K562 (cell line): ENCODE results near the gene LEMD1. TPM values are rescaled to one million over a fixed set of nuclear protein-coding genes. Genes with fewer than 3 reads are reported as not detected.

Source experiments
- ADNP ChIP-seq: fragments of 200-800 bp; sonication (Bioruptor generic); IDR thresholded peaks from 2 replicates; pipeline ENCODE4 v1.6.1; 2016; ENCODE audit warnings: missing genetic modification characterization, missing compliant biosample characterization
- DPF2 ChIP-seq: fragments of 450-650 bp; IDR thresholded peaks from 2 replicates; pipeline ENCODE4 v1.6.1; 2016
- E2F1 ChIP-seq: sonication (generic); formaldehyde crosslinking; IDR thresholded peaks from 2 replicates; pipeline ENCODE4 v1.8.1; 2023; ENCODE audit warnings: mild to moderate bottlenecking, missing genetic modification reagents, moderate library complexity
- E2F8 ChIP-seq: fragments of 450-650 bp; IDR thresholded peaks from 2 replicates; pipeline ENCODE4 v1.7.1; 2018; ENCODE audit warnings: mild to moderate bottlenecking, low read depth; ENCODE audit not compliant: partially characterized antibody
- GTF2F1 ChIP-seq: IDR thresholded peaks from 2 replicates; pipeline ENCODE4 v1.6.1; 2011; ENCODE audit warnings: low read depth, low read length, improper control_type of control experiment
- HDAC1 ChIP-seq, 2 experiments: fragments of 450-650 bp; IDR thresholded peaks; 2 replicates each; pipeline ENCODE4 v1.6.1; 2016 to 2017; ENCODE audit warnings: inconsistent platforms in 1 of 2, mild to moderate bottlenecking in 1 of 2, moderate library complexity in 1 of 2
- HLTF ChIP-seq: fragments of 450-650 bp; IDR thresholded peaks from 2 replicates; pipeline ENCODE4 v1.6.1; 2016
- MAZ ChIP-seq, 2 experiments: fragments of 450-650 bp in 1 of 2; sonication (generic) in 1 of 2; formaldehyde crosslinking; IDR thresholded peaks in 1 of 2; conservative IDR thresholded peaks in 1 of 2; 2 replicates each; pipeline versions ENCODE4 v1.4.0 to v1.5.0; 2020; ENCODE audit warnings: mild to moderate bottlenecking in 1 of 2, missing genetic modification reagents in 1 of 2
- MEIS2 ChIP-seq: fragments of 450-650 bp; IDR thresholded peaks from 2 replicates; pipeline ENCODE4 v1.6.1; 2014; ENCODE audit warnings: mild to moderate bottlenecking; ENCODE audit not compliant: partially characterized antibody
- MTA1 ChIP-seq: fragments of 450-650 bp; IDR thresholded peaks from 2 replicates; pipeline ENCODE4 v1.6.1; 2017; ENCODE audit warnings: borderline replicate concordance
- NFATC3 ChIP-seq: fragments of 450-650 bp; IDR thresholded peaks from 2 replicates; pipeline ENCODE4 v1.6.1; 2017; ENCODE audit warnings: mild to moderate bottlenecking
- NKRF ChIP-seq: fragments of 450-650 bp; IDR thresholded peaks from 2 replicates; pipeline ENCODE4 v1.6.1; 2016; ENCODE audit warnings: borderline replicate concordance
- RB1 ChIP-seq: fragments of 450-650 bp; IDR thresholded peaks from 2 replicates; pipeline ENCODE4 v1.6.1; 2017; ENCODE audit warnings: low read depth, mild to moderate bottlenecking
- SMARCC2 ChIP-seq: fragments of 450-650 bp; IDR thresholded peaks from 2 replicates; pipeline ENCODE4 v1.6.1; 2017; ENCODE audit warnings: antibody characterized with exemption, moderate library complexity, mild to moderate bottlenecking, low read depth
- SMC3 ChIP-seq: conservative IDR thresholded peaks from 2 replicates; pipeline ENCODE4 v1.6.1; 2011; ENCODE audit warnings: low read depth, low read length, improper control_type of control experiment; ENCODE audit not compliant: insufficient read depth
- STAG1 ChIP-seq: sonication (generic); formaldehyde crosslinking; IDR thresholded peaks from 2 replicates; pipeline ENCODE4 v1.5.0; 2020; ENCODE audit warnings: missing genetic modification reagents, borderline replicate concordance
- TEAD1 ChIP-seq, 2 experiments: fragments of 450-650 bp in 1 of 2; sonication (generic) in 1 of 2; formaldehyde crosslinking; IDR thresholded peaks; 2 replicates each; pipeline versions ENCODE4 v1.4.0 to v1.8.0; 2020 to 2022; ENCODE audit warnings: mild to moderate bottlenecking in 2 of 2, missing genetic modification reagents in 1 of 2
- XRCC5 ChIP-seq: fragments of 200-400 bp; formaldehyde crosslinking; IDR thresholded peaks from 2 replicates; pipeline ENCODE4 v1.6.1; 2017; ENCODE audit warnings: low read depth, mild to moderate bottlenecking, low read length
- YBX1 ChIP-seq: fragments of 450-650 bp; IDR thresholded peaks from 2 replicates; pipeline ENCODE4 v1.7.1; 2016; ENCODE audit warnings: mild to moderate bottlenecking
- ZBTB7A ChIP-seq: IDR thresholded peaks from 2 replicates; pipeline ENCODE4 v1.6.1; 2011; ENCODE audit warnings: low read depth, mild to moderate bottlenecking, low read length, moderate library complexity, borderline replicate concordance; ENCODE audit not compliant: control insufficient read depth
- ZNF695 ChIP-seq: fragments of 450-650 bp; formaldehyde crosslinking; IDR thresholded peaks from 2 replicates; pipeline ENCODE4 v1.4.0; 2020; ENCODE audit warnings: mild to moderate bottlenecking, moderate library complexity
- ZNF830 ChIP-seq: fragments of 250-450 bp; sonication (Bioruptor Pico); IDR thresholded peaks from 2 replicates; pipeline ENCODE4 v1.5.0; 2021; ENCODE audit warnings: mild to moderate bottlenecking
- polyA plus RNA-seq, 8 experiments: library from polyadenylated mRNA; depleted of rRNA in 4 of 8; stranded (reverse) in 5 of 8; unstranded in 3 of 8; fragments of >200 nt; fragmentation: Nextera tagmentation in 2 of 8; fragmentation: Illumina TruSeq in 1 of 8; extraction: Ambion mirVana in 2 of 8; extraction: Trizol in 1 of 8; gene quantifications; 2 replicates each; pipeline versions ENCODE4 v1.2.1 to v1.2.3, GENCODE V29; 2011 to 2014; ENCODE audit warnings: inconsistent platforms in 1 of 8, missing spikeins in 1 of 8
- total RNA-seq, 7 experiments: library from RNA; depleted of rRNA in 6 of 7; stranded (reverse); fragments of >200 nt in 6 of 7; fragmentation: Illumina TruSeq in 2 of 7; extraction: Trizol in 2 of 7; gene quantifications; 2 replicates each; pipeline versions ENCODE4 v1.2.1 to v1.2.3, GENCODE V29; 2011 to 2021; ENCODE audit warnings: low replicate concordance in 1 of 7

The LEMD1 gene
- total and polyA plus RNA-seq, 9 of the 15 experiments (the other 6 are each of a cell fraction or from before 2014, with no cell fraction given), result 0.11 to 2.4 (median 0.57) TPM; not detected in 1

GRCh38 chr1:205430696-205431305 is 8.9 kb upstream of the LEMD1 start (continued):
- TF ChIP-seq ZBTB7A, result peak; percentile 81
- TF ChIP-seq MEIS2, result peak; percentile 42
- TF ChIP-seq XRCC5, result peak; percentile 92
- TF ChIP-seq NFATC3, result peak; percentile 96
- 0 out of 2 replicates have a peak, but pooled peaks have one; percentile 0 for TF ChIP-seq STAG1
- no peak for TF ChIP-seq ZNF830 (CRISPR knock-in tag)
- peak; percentile 78; the same call in 1 of the 2 replicates for TF ChIP-seq RB1
- TF ChIP-seq ZNF695, result no peak
- TF ChIP-seq MAZ (CRISPR knock-in tag; conservative IDR thresholded peaks at IDR 0.05 in 1 of 2, IDR thresholded peaks at IDR 0.05 in 1 of 2), result peak; percentile 80 to 93; a peak in 3 of 4 replicates
- 0 out of 2 replicates have a peak, but pooled peaks have one; percentile 52 for TF ChIP-seq DPF2
- 0 out of 2 replicates have a peak, but pooled peaks have one; percentile 31 for TF ChIP-seq E2F1
- TF ChIP-seq GTF2F1, result no peak
- TF ChIP-seq YBX1, result no peak
- peak; percentile 57 for TF ChIP-seq E2F8
- peak in 1 of 2 experiments; percentile 49; a peak in 1 of 4 replicates for TF ChIP-seq HDAC1 (IDR thresholded peaks at IDR 0.05)
- TF ChIP-seq TEAD1 (CRISPR knock-in tag; IDR thresholded peaks at IDR 0.05), result peak; percentile 20 to 37; a peak in 1 of 4 replicates
- 0 out of 2 replicates have a peak, but pooled peaks have one; percentile 21 for TF ChIP-seq ADNP (tag)
- 0 out of 2 replicates have a peak, but pooled peaks have one; percentile 51 for TF ChIP-seq HLTF
- peak; percentile 50; the same call in 1 of the 2 replicates for TF ChIP-seq SMC3
- 0 out of 2 replicates have a peak, but pooled peaks have one; percentile 24 for TF ChIP-seq MTA1
- TF ChIP-seq NKRF, result peak; percentile 18; the same call in 1 of the 2 replicates
- 0 out of 2 replicates have a peak, but pooled peaks have one; percentile 55 for TF ChIP-seq SMARCC2
